Activated CD4-positive, alpha-beta memory T cell treated with anti-CD3 and anti-CD28 coated beads for 36 hours (primary cell): ENCODE results near the gene STK35. TPM values are rescaled to one million over a fixed set of nuclear protein-coding genes. Genes with fewer than 3 reads are reported as not detected.
"Not testable (repeated sequence)": the region's sequence is repeated elsewhere in the genome, so short reads cannot be mapped to it uniquely, and the experiment has no call there.

Source experiments
- CTCF ChIA-PET: fragments of 350-600 bp; sonication (Branson Sonifier 250); formaldehyde crosslinking; loops from one replicate; lab custom pipeline; 2021; ENCODE audit warnings: antibody characterized with exemption, inconsistent platforms; lab: Charles Lee
- POLR2A ChIA-PET: fragments of 350-600 bp; sonication (Branson Sonifier 250); formaldehyde crosslinking; loops from one replicate; lab custom pipeline; 2021; ENCODE audit warnings: antibody characterized with exemption; lab: Charles Lee
- DNase-seq: peaks from one replicate; pipeline ENCODE4 v3.0.0-alpha.2; 2020
- H3K27ac Mint-ChIP-seq: one replicate; pipeline ENCODE4 v1.8.0; 2021; ENCODE audit warnings: mixed read lengths
- H3K27me3 Mint-ChIP-seq: one replicate; pipeline ENCODE4 v1.8.0; 2021; ENCODE audit warnings: mixed read lengths
- H3K36me3 Mint-ChIP-seq: one replicate; pipeline ENCODE4 v1.8.0; 2021; ENCODE audit warnings: mixed read lengths
- H3K4me1 Mint-ChIP-seq: one replicate; pipeline ENCODE4 v1.8.0; 2021; ENCODE audit warnings: low read depth, mixed read lengths
- H3K4me3 Mint-ChIP-seq: one replicate; pipeline ENCODE4 v1.8.0; 2021; ENCODE audit warnings: mild to moderate bottlenecking, mixed read lengths
- H3K9me3 Mint-ChIP-seq: one replicate; pipeline ENCODE4 v1.8.0; 2021; ENCODE audit warnings: mixed read lengths
- intact Hi-C: fragments of 100-400 bp; cut with micrococcal nuclease; formaldehyde crosslinking; loops from one replicate; pipeline ENCODE4 v1.15.1; 2023
- total RNA-seq, 2 experiments: library from RNA; stranded (reverse); gene quantifications; one replicate each; pipeline ENCODE4 v1.2.3, GENCODE V29; 2021

STK35 gene
- total RNA-seq, 2 experiments from 2014 or later, result 18.0 to 18.1 TPM

DNA sequence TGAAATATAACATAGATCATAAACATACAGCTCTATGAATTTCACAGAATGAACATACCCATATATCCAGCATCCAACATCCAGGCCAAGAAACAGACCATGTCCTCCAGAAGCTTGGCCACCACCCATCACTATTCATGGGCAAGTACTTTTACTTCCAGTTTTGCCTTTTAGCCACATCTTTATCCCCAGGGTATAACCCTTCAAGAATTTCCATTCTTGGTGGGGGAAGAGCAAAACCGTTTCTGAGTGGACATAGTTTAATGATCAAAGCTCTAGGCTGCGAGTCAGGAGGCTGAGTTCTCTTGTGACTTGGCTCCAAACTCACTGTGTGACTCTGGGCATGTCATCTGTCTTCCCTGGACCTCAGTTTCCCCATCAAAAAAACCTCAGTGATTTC is 78.3 kb downstream of the STK35 start:
- no peak overlapping the region for H3K27ac Mint-ChIP-seq

DNA sequence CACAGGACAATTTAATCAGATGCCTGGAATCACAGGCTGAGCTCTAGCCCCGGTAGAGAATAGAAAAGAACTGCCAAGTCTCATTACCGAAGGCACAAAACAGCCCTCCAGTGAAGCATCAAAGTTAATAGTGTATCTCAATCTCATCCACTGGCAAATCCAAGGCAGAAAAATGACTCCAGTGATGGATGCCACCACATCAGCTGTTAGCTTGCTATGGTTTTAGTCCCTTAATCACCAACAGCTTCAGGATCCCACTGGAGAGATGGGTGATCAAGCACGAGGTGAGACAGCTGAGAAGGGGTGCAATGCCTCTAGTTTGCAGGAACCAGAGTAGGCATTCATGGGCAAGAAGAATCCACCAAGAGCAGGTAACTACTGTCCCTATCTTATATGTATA is 81.8 kb downstream of the STK35 start:
- Mint-ChIP-seq H3K4me1 (no peaks in the 10 kb centered on the region), H3K27ac (no peak overlapping the region), H3K9me3 (peaks cover 17% of the 10 kb centered on the region), H3K36me3 (no peaks in the 10 kb centered on the region), H3K27me3 (peaks cover 2% of the 10 kb centered on the region), H3K4me3 (no peak overlapping the region)
- intact Hi-C loops, result no loop called here
- CTCF ChIA-PET, result interaction anchor here (1.4 to 3.6 kb wide), 2 partner anchors 10 to 218 kb away, joined by 4 to 28 read pairs; no protein-coding TSS in a partner anchor
- DNase-seq, result no peak
- POLR2A ChIA-PET, result no interaction called here

More for the DNA sequence above, 78.3 kb downstream of the STK35 start:
- ChIA-PET POLR2A (no interaction called here), CTCF (interaction anchor here (0.7 to 1.3 kb wide), 2 partner anchors 86 to 215 kb away, joined by 3 to 4 read pairs; no protein-coding TSS in a partner anchor)
- Mint-ChIP-seq H3K4me1 (no peaks in the 10 kb centered on the region), H3K9me3 (no peaks in the 10 kb centered on the region), H3K27me3 (peaks cover 6% of the 10 kb centered on the region), H3K36me3 (no peaks in the 10 kb centered on the region), H3K4me3 (no peak overlapping the region)
- intact Hi-C loops, result no loop called here
- no peak for DNase-seq

DNA sequence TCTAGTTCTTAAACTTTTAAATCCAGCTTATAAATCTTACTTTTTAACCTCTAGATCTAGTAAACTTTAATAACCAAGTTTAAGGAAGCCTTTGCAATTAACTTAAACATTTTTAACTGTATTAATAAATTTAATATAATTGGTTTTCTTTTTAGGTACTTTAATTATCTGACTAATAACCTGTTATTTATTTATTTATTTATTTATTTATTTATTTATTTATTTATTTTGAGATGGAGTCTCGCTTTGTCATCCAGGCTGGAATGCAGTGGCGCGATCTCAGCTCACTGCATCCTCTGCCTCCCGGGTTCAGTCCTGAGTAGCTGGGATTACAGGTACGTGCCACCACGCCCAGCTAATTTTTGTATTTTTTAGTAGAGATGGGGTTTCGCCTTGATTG is 83.3 kb downstream of the STK35 start:
- POLR2A ChIA-PET, H3K4me3 Mint-ChIP-seq, H3K27ac Mint-ChIP-seq, H3K27me3 Mint-ChIP-seq, intact Hi-C loops, H3K36me3 Mint-ChIP-seq, H3K4me1 Mint-ChIP-seq, DNase-seq, CTCF ChIA-PET: not testable (repeated sequence)
- H3K9me3 Mint-ChIP-seq, result peaks cover 17% of the 10 kb centered on the region

DNA sequence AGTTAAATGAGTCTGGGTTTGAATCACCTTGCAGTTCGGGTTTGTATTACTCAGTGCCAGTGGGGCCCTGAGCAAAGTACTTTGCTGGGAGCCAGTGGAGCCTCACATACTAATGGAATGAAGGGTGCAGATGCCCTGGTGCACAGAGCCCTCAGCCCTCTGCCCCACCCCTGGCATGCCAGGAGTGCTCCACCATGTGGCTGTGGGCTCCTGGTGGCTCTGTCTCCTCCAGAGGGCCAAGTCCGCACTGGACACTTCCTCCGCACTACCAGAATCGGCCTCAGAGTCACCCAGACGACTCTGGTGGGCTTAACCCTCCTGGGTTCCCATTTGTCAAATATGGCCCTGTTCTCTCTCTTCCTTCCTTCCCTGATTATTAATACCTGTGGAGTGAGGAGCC is 94.0 kb downstream of the STK35 start:
- DNase-seq, result no peak
- ChIA-PET CTCF (interaction anchor here (0.7 to 2.0 kb wide), 2 partner anchors 12 to 187 kb away, joined by 3 to 8 read pairs; no protein-coding TSS in a partner anchor), POLR2A (no interaction called here)
- Mint-ChIP-seq H3K4me1 (no peaks in the 10 kb centered on the region), H3K36me3 (no peaks in the 10 kb centered on the region), H3K9me3 (no peaks in the 10 kb centered on the region), H3K4me3 (no peak overlapping the region), H3K27me3 (peaks cover 12% of the 10 kb centered on the region), H3K27ac (no peak overlapping the region)
- intact Hi-C loops, result no loop called here

DNA sequence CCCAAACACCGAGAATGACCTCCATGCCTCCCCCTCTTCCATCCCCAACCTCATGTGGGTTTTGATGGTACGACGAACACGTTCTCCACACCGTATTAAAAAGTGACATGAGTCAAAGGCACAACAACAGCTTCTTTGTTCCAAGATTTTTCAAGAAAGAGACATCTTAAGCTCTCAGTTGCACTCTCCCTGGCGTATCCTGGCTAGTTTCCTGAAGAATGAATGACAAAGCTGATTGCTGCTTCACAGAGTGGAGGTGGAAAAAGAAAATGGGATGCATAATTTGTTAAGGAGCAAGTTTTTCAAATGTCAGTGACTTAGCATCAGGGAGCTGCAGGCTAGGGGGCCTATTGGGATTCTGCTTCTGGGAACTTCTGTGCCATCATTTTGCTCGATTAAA is 95.5 kb downstream of the STK35 start:
- Mint-ChIP-seq H3K27me3 (peaks cover 10% of the 10 kb centered on the region), H3K4me3 (no peak overlapping the region), H3K36me3 (no peaks in the 10 kb centered on the region), H3K4me1 (no peaks in the 10 kb centered on the region), H3K27ac (no peak overlapping the region), H3K9me3 (no peaks in the 10 kb centered on the region)
- DNase-seq, result no peak
- CTCF ChIA-PET, result interaction anchor here (0.8 to 3.8 kb wide), 4 partner anchors 9 to 259 kb away, joined by 3 to 16 read pairs (median 6); no protein-coding TSS in a partner anchor
- intact Hi-C loops, result no loop called here
- POLR2A ChIA-PET, result no interaction called here

Other genes with a start within 250 kb of the STK35 start
- gene SIRPA, start 206.4 kb upstream of the STK35 start, total RNA-seq, result not detected
- gene PDYN, start 107.8 kb upstream of the STK35 start, total RNA-seq, result not detected
- gene TGM3, start 194.2 kb downstream of the STK35 start, total RNA-seq, result not detected